ENCODE data around the gene UMODL1.

DNA sequence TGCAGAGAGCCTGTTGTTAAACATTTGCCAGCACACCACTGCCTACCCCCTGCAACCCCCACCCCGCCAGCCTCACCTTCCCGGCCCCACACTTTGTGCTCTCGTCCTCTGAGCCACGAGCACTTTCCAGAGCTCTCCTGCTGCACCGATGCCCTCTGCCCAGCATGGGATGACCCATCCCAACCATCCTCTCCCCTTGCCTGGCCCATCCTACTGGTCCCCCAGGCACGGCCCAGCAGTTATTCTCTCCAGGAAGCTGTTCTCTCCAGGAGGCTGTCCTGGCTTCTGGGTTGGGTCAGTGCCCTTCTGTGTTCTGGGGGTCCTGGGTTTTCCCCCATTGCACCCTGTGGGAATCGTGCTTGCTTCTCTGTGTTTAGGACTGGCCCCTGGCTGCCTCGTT, 87.7 kb downstream of the UMODL1 start:
- TF ChIP-seq EZH2 (IDR thresholded peaks at IDR 0.05) = no peak
- no peak for TF ChIP-seq POLR2AphosphoS5 (IDR thresholded peaks at IDR 0.05; ENCODE audit: borderline replicate concordance, low read depth, low read length)
- TF ChIP-seq FOXP2 (optimal IDR thresholded peaks at IDR 0.05; ENCODE audit: control extremely low read depth, extremely low read length, insufficient read depth) = no peak
